Osteoblast (primary cell): ENCODE data around the gene TMEM258. TPM values are rescaled to one million over a fixed set of nuclear protein-coding genes. Genes with fewer than 3 reads are reported as not detected.

Experiments used
- DNase-seq: peaks from one replicate; pipeline ENCODE4 v3.0.0; 2011; ENCODE audit warnings: low spot score, mixed read lengths; ENCODE audit not compliant: insufficient read length; ENCODE audit errors: missing footprints
- H2AFZ ChIP-seq: 2 replicates; pipeline ENCODE4 v1.6.0; 2011; ENCODE audit warnings: mild to moderate bottlenecking, low read length
- H3K27ac ChIP-seq: 2 replicates; pipeline ENCODE4 v1.5.1; 2011; ENCODE audit warnings: mild to moderate bottlenecking, low read depth, low read length, moderate library complexity
- H3K27me3 ChIP-seq: 2 replicates; pipeline ENCODE4 v1.6.0; 2012; ENCODE audit warnings: mild to moderate bottlenecking, control low read depth, inconsistent platforms, low read length, moderate library complexity; ENCODE audit not compliant: insufficient read depth
- H3K36me3 ChIP-seq: 2 replicates; pipeline ENCODE4 v1.5.1; 2011; ENCODE audit warnings: mild to moderate bottlenecking, low read length, control low read depth, moderate library complexity; ENCODE audit not compliant: insufficient read depth
- H3K4me1 ChIP-seq: 2 replicates; pipeline ENCODE4 v1.5.1; 2011; ENCODE audit warnings: mild to moderate bottlenecking, low read length, control low read depth, moderate library complexity; ENCODE audit not compliant: insufficient read depth
- H3K4me2 ChIP-seq: 2 replicates; pipeline ENCODE4 v1.6.0; 2011; ENCODE audit warnings: mild to moderate bottlenecking, low read length; ENCODE audit not compliant: insufficient read depth
- H3K4me3 ChIP-seq: fragments of 200-600 bp; sonication (generic); 3 replicates; pipeline ENCODE4 v1.5.1; 2012; ENCODE audit warnings: mild to moderate bottlenecking, low read length, inconsistent platforms; ENCODE audit not compliant: insufficient read depth
- H3K79me2 ChIP-seq: 2 replicates; pipeline ENCODE4 v1.6.0; 2012; ENCODE audit warnings: mild to moderate bottlenecking, low read length, control low read depth, inconsistent platforms; ENCODE audit not compliant: insufficient read depth
- H3K9me3 ChIP-seq: 2 replicates; pipeline ENCODE4 v1.5.1; 2011; ENCODE audit warnings: low read depth, low read length, control low read depth
- H4K20me1 ChIP-seq: 2 replicates; pipeline ENCODE4 v1.6.0; 2012; ENCODE audit warnings: mild to moderate bottlenecking, low read length, control low read depth; ENCODE audit not compliant: insufficient read depth
- CTCF ChIP-seq: IDR thresholded peaks from 2 replicates; pipeline ENCODE4 v1.5.1; 2011; ENCODE audit warnings: mild to moderate bottlenecking, low read depth, low read length, moderate library complexity; ENCODE audit errors: extremely low read depth
- total RNA-seq: library from RNA; depleted of rRNA; stranded (reverse); fragments of >200 nt; gene quantifications from 2 replicates; pipeline ENCODE4 v1.2.3, GENCODE V29; 2012

TMEM258 gene
- total RNA-seq, 1 donor: 63.3 TPM

- Histone ChIP-seq H4K20me1 (no peaks in the 10 kb centered on the region), H3K9me3 (no peaks in the 10 kb centered on the region), H3K79me2 (no peaks in the 10 kb centered on the region), H2AFZ (peak within 1 kb of the TSS; percentile 74), H3K4me1 (peaks cover 17% of the 10 kb centered on the region), H3K36me3 (no peaks in the 10 kb centered on the region), H3K4me2 (peak within 1 kb of the TSS; percentile 80), H3K27ac (no peak within 1 kb of the TSS), H3K4me3 (peak within 1 kb of the TSS; percentile 61), H3K27me3 (peaks cover 10% of the 10 kb centered on the region)
- peak; percentile 23 for TF ChIP-seq CTCF
- peak; percentile 99 for DNase-seq
Measured at GRCh38 chr11:61752117-61752924, 40.1 kb downstream of the TMEM258 start, which contains the start of gene MYRF. Gene MYRF (plus strand): TSS chr11:61752636. CDS start chr11:61752745, 109 bp downstream.

GRCh38 chr11:61751384-61751783 lies 41.0 kb downstream of the TMEM258 start:
- H3K27me3 ChIP-seq: peaks cover 10% of the 10 kb centered on the region
- H3K9me3 ChIP-seq: no peaks in the 10 kb centered on the region
- H3K27ac ChIP-seq: no peak overlapping the region
- H3K4me1 ChIP-seq: peaks cover 17% of the 10 kb centered on the region
- H3K36me3 ChIP-seq: no peaks in the 10 kb centered on the region
- H3K4me3 ChIP-seq: no peak overlapping the region
- TF ChIP-seq CTCF: no peak
- no peak for DNase-seq
- H3K4me2 ChIP-seq: no peak overlapping the region
- no peaks in the 10 kb centered on the region for H4K20me1 ChIP-seq
- no peaks in the 10 kb centered on the region for H3K79me2 ChIP-seq
- no peak overlapping the region for H2AFZ ChIP-seq

GRCh38 chr11:61750631-61751273 lies 41.6 kb downstream of the TMEM258 start:
- no peaks in the 10 kb centered on the region for H3K36me3 ChIP-seq

More at GRCh38 chr11:61750631-61751273, 41.6 kb downstream of the TMEM258 start:
- Histone ChIP-seq H3K4me2 (no peak overlapping the region), H3K9me3 (no peaks in the 10 kb centered on the region), H3K27ac (no peak overlapping the region), H4K20me1 (no peaks in the 10 kb centered on the region), H2AFZ (no peak overlapping the region), H3K4me1 (peaks cover 12% of the 10 kb centered on the region), H3K79me2 (no peaks in the 10 kb centered on the region), H3K4me3 (no peak overlapping the region), H3K27me3 (peaks cover 10% of the 10 kb centered on the region)
- TF ChIP-seq CTCF: no peak
- no peak for DNase-seq
